Fibroblast of pulmonary artery (primary cell): ENCODE measurements around the gene FBXO30.

ENCODE experiments used
- DNase-seq: peaks from one replicate; pipeline ENCODE4 v3.0.0-alpha.2; 2010; ENCODE audit warnings: low read depth
- H3K4me3 ChIP-seq: replicated peaks from 2 replicates; pipeline ENCODE4 v1.5.1; 2011; ENCODE audit warnings: low read depth, mild to moderate bottlenecking, control low read depth, low read length, moderate library complexity
- CTCF ChIP-seq: IDR thresholded peaks from 2 replicates; pipeline ENCODE4 v1.5.1; 2011; ENCODE audit warnings: mild to moderate bottlenecking, control low read depth, low read length, inconsistent platforms; ENCODE audit errors: missing control alignments

The FBXO30 gene

DNA sequence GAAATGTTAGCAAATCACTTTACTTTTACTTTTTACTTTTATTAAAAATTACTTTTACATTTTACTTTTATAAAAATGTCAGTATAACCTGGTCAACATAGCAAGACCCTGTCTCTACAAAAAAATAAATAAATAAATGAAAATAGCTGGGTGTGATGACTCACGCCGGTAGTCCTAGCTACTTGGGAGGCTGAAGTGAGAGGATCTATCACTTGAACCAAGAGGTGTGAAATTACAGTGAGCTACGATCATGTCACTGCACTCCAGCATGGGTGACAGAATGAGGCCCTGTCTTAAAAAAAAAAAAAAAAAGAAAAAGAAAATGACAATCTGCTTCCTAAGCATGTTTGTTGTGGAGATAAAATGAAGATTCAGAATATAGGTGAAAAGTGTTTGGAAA lies 31.0 kb upstream of the FBXO30 start:
- no peak overlapping the region for H3K4me3 ChIP-seq
- DNase-seq, result no peak
- no peak for TF ChIP-seq CTCF

DNA sequence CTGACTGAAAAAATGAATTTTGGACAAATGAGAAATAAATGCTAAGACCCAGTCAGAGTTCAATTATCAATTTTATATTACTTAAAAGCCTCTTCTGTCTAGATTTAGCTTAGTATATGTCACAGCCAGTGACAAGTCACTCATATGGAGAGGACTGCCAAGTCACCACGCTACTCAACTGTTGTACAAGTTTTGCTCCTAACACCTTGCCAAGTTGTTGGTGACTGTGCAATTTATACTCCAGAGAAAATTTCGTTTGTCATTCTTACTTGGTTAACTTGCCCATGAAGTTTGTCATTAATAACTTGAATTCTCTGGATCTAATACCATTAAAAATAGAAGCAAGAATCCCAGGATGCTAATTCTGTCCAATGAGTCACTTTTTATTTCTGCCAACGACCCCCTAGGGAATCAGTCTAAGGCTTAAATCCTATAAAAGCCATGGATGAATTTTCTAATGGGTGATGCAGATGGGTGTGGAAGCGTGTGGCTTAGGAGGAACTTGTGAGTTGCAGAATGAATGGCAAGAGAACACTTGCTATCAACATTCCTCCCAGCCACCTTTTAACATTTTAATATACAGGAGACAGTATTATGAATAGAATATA lies 30.4 kb upstream of the FBXO30 start:
- H3K4me3 ChIP-seq, result no peak overlapping the region
- no peak for DNase-seq
- TF ChIP-seq CTCF, result no peak

DNA sequence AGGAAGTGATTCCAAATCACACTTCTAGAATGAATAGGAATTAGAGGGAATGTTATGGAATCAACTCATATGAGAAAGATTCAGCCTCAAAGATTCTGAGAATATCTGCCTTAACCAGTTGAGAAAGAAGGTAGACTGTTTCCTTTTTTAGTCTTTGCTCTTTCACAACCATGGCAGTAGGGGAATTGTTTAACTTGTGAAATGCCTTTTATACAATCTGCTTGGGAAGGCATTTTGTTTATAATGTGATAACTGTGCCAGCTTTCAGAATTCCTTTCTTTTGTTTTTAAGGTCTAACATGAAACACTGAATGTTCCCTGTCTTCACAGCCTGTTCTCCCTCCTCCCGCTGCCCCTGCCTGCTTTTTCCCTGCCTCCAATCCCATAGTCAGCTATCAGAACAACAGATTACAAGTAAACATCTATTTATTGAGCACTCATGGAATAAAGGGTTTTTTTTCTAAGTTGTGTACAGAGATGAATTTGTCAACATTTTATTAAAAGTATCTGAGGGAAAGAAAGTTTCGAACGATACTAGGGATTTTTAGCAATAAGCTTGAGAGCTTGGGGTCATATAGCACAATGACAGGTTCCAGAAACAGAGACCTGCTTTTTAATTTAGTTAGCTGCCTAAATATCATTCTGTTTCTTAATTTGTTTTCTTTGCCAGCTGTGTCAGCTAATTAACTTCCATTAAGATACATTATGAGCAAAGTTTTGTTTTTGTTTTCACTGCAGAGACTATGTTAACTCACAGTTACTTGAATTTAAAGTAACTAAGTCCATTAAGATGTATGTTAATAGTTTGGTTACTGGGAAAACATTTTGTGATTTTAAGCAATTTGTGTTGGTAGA lies 28.3 kb upstream of the FBXO30 start:
- DNase-seq, result peak; percentile 82
- H3K4me3 ChIP-seq, result no peak overlapping the region
- TF ChIP-seq CTCF, result no peak

- DNase-seq, result no peak
- no peak overlapping the region for H3K4me3 ChIP-seq
- no peak for TF ChIP-seq CTCF
These were observed 27.1 kb upstream of the FBXO30 start for GRCh38 chr6:145841668-145842067.

GRCh38 chr6:145839653-145840052 lies 25.1 kb upstream of the FBXO30 start:
- no peak for DNase-seq
- H3K4me3 ChIP-seq, result no peak overlapping the region
- no peak for TF ChIP-seq CTCF

- no peak overlapping the region for H3K4me3 ChIP-seq
- no peak for TF ChIP-seq CTCF
- no peak for DNase-seq
These were observed 23.7 kb upstream of the FBXO30 start for GRCh38 chr6:145838305-145838704.
